H54 (cell line): ENCODE measurements around the gene RNF180.
"Not testable (repeated sequence)": the region's sequence is repeated elsewhere in the genome, so short reads cannot be mapped to it uniquely, and the experiment has no call there.

ENCODE experiments used
- DNase-seq: peaks from one replicate; pipeline ENCODE4 v3.0.0; 2011; ENCODE audit warnings: low spot score, mixed read lengths; ENCODE audit not compliant: insufficient read length
- FAIRE-seq: peaks from 3 replicates; lab custom pipeline; 2011; peaks lifted over from hg19 to GRCh38; lab: Jason Lieb, UNC
- POLR2A ChIP-seq: IDR thresholded peaks from 2 replicates; pipeline ENCODE4 v1.6.1; 2011; ENCODE audit warnings: low read depth, mild to moderate bottlenecking, low read length

Gene RNF180

GRCh38 chr5:64285188-64286130, 119.8 kb downstream of the RNF180 start:
- FAIRE-seq (no peak), DNase-seq (no peak)
- TF ChIP-seq POLR2A = no peak

DNA sequence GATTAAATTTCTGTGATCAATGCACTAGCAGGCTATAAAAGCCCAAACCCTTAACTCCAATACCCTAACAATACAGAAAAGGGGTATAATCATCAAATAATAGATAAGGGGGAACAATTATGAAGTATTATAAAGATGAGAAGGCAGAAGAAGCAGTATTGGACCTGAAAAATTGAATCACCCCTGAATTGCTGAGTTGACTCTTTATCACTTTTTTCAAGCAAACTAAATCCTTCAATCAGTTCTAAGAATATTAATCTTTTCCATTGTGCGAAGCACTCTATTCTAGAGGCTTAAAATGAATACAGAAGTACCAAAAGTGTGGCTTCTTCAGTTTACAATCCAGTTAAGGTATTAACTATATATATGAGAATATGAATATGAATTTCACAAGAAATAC, 120.7 kb downstream of the RNF180 start:
- TF ChIP-seq POLR2A = no peak
- no peak for FAIRE-seq

GRCh38 chr5:64288496-64288895, 122.9 kb downstream of the RNF180 start:
- FAIRE-seq = not testable (repeated sequence)

More for the DNA sequence above, 120.7 kb downstream of the RNF180 start:
- DNase-seq = no peak

DNA sequence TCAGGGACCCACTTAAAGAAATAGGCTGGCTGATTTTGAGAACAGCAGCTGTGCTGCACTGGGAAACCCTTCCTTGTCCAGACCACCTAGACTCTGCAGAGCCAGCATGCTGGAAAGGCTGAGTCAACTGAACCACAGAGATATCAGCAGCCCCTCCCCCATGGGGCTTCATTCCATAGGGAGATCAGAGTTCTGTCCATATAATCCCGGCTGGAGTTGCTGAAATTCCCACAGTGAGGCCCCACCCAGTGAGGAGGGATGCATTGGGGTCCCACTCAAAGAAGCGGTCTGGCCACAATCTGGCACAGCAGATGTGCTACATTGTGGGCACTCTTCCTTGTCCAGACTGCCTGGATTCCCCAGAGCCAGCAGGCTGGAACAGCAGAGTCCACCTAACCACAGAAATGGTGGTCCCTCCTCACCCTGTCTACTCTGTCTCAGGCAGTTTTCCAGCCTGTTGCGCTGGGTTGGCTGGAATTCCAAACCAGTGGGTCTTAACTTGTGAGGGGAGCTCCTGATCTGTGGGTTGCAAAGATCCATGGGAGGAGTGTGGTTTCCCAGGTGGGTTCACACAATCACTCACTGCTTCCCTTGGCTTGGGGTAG, 127.1 kb downstream of the RNF180 start:
- DNase-seq (no peak), FAIRE-seq (no peak)

More at GRCh38 chr5:64288496-64288895, 122.9 kb downstream of the RNF180 start:
- not testable (repeated sequence) for DNase-seq

DNA sequence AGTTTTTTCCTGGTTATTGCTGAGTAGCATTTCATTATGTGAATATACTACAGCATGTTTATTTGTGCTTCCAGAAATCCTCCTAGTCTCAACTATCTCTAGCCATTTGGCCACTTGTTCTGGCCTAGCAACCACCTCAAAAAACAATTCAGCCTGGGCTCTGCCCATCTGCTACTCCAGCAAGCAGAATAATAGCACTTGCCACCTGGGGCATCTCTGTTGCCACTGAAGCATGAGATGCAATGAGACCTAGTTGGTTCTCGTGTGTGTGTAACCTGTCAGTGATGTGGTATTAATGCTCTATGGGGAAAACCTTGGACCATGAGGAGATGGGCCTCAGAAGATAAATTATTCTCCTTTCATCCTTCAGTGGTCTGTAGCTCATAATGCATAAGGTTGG, 129.5 kb downstream of the RNF180 start:
- no peak for DNase-seq
- FAIRE-seq = no peak
- TF ChIP-seq POLR2A = no peak

More for the DNA sequence above, 127.1 kb downstream of the RNF180 start:
- TF ChIP-seq POLR2A = no peak

DNA sequence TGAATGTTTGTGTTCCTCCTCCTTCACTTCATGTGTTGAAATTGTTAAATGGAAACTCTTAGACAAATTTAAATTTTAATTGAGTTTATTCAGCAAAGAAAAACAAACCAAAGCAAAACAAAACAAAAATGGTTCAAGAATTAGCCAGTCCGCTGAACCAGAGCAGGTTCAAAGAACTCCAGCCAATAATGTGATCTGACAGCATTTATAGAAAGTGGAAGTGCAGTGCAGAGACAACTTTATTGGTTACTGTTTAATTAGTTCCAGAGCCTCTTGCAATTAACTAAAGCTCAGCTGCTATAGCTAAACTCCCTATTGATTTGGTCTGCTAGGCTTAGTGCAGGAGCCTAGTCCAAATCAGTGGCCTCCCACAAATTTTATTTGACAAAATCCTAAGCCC, 132.9 kb downstream of the RNF180 start:
- DNase-seq (no peak), FAIRE-seq (no peak)
- no peak for TF ChIP-seq POLR2A

DNA sequence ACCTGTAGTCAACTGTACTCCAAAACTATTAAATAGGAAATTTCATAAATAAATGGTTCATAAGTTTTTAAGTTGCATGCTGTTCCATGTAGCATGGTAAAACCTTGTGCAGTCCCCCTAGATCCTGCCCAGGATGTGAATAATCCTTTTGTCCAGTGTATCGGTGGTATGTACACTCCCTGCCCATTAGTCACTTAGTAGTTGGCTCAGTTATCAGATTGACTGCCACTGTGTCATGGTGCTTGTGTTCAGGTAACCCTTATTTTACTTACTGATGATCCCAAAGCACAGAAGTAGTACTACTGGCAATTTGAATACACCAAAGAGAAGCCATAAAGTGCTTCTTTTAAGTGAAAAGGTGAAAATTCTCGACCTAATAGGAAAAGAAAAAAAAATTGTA, 134.2 kb downstream of the RNF180 start:
- no peak for DNase-seq
- no peak for FAIRE-seq
- no peak for TF ChIP-seq POLR2A

DNA sequence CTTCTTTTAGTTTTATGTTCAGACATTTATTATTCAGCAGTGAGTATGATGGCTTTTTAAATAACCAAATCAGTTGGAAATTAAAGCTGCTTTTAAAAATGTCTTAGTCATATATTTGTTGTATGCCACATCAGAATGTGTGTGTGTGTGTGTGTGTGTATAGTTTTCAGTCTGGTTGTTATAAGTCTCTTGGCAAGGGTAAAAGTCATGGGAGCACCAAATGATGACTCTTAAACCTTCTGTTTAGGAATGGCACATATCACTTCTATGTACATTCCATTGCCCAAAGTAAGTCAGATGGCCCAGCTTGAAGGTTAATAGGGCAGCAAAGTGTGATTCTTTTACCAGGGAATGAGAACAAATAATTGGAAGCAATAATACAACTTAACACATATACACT, 135.9 kb downstream of the RNF180 start:
- no peak for FAIRE-seq
- DNase-seq = no peak
- TF ChIP-seq POLR2A = no peak

GRCh38 chr5:64308135-64308534, 142.5 kb downstream of the RNF180 start:
- TF ChIP-seq POLR2A = no peak
- DNase-seq = no peak
- FAIRE-seq = no peak

DNA sequence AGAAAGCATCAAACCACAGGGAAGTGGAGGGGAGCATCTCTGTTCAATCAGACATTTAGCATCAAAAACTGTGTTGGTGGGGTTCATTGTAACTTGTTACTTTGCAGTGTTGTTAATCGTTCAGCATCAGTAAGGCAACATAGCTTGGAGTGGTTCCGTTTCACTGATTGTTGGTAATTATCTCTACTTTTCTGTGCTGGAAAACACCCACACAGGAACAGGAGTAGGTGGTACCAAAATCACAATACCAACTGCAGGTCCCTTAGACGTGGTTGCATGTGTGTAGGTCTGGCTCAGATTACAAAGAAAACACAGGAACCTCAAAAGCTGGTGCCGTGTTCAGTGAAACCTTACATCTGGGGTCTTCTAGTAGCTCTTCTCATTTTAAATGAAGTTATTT, 146.8 kb downstream of the RNF180 start:
- FAIRE-seq (no peak), DNase-seq (no peak)
- no peak for TF ChIP-seq POLR2A

GRCh38 chr5:64315778-64316177, 150.1 kb downstream of the RNF180 start:
- no peak for FAIRE-seq
- DNase-seq = no peak

GRCh38 chr5:64318175-64318574, 152.5 kb downstream of the RNF180 start:
- no peak for FAIRE-seq
- TF ChIP-seq POLR2A = no peak
- no peak for DNase-seq

More at GRCh38 chr5:64315778-64316177, 150.1 kb downstream of the RNF180 start:
- TF ChIP-seq POLR2A = no peak

- FAIRE-seq (no peak), DNase-seq (no peak)
- TF ChIP-seq POLR2A = no peak
These were observed 157.9 kb downstream of the RNF180 start for GRCh38 chr5:64323591-64323990.

DNA sequence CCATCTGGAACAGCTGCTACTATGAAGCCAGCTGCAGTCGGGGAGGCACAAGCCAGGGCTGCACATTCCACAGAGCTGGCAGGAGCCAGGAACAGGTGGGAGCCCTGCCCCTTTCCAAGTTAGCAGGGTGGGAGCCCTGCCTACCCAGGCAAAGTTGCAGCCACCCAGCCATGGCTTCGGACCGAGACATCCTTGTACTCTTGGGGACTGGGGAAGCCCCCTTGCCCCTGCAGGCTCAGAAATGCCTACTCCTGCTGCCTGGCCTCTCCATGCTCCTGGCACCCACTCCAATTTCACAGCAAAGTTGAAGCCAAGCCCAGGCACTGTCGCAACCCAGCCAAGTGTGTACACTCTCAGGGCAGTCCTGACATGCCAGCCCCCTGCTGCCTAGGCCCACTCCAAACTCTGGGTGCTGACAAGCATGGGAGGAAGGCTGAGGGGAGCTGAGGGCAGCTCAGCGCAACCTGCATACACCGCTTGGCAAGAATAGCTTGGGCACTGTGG, 165.1 kb downstream of the RNF180 start:
- DNase-seq (no peak), FAIRE-seq (no peak)
- no peak for TF ChIP-seq POLR2A
